ENCODE measurements around the gene FRMD3.
A peak's percentile ranks its signal among the peaks of the same experiment; 100 is the strongest.

Gene FRMD3

GRCh38 chr9:83512621-83513020 lies 25.6 kb downstream of the FRMD3 start:
- TF ChIP-seq EGR1 (IDR thresholded peaks at IDR 0.05) (no peak), RAD21 (IDR thresholded peaks at IDR 0.05; ENCODE audit: low read depth) (no peak), TEAD4 (IDR thresholded peaks at IDR 0.05) (no peak), CREB1 (IDR thresholded peaks at IDR 0.05; ENCODE audit: low read depth) (no peak), REST (IDR thresholded peaks at IDR 0.05; ENCODE audit: low read depth) (no peak), MAX (IDR thresholded peaks at IDR 0.05) (no peak), NFIC (IDR thresholded peaks at IDR 0.05) (no peak), TAF1 (IDR thresholded peaks at IDR 0.05; ENCODE audit: low read depth) (no peak), FOXM1 (IDR thresholded peaks at IDR 0.05; ENCODE audit: borderline replicate concordance, low read depth) (no peak), CEBPB (IDR thresholded peaks at IDR 0.05) (no peak), TCF12 (IDR thresholded peaks at IDR 0.05; ENCODE audit: low read depth) (no peak)

- TF ChIP-seq NFIC (IDR thresholded peaks at IDR 0.05) (no peak), USF1 (IDR thresholded peaks at IDR 0.05) (no peak), CEBPB (IDR thresholded peaks at IDR 0.05) (no peak), TAF1 (IDR thresholded peaks at IDR 0.05; ENCODE audit: low read depth) (no peak), FOXM1 (IDR thresholded peaks at IDR 0.05; ENCODE audit: borderline replicate concordance, low read depth) (no peak), TEAD4 (IDR thresholded peaks at IDR 0.05) (no peak), TCF12 (IDR thresholded peaks at IDR 0.05; ENCODE audit: low read depth) (no peak), YY1 (IDR thresholded peaks at IDR 0.05; ENCODE audit: low read depth) (no peak), CREB1 (IDR thresholded peaks at IDR 0.05; ENCODE audit: low read depth) (no peak)
Observed at GRCh38 chr9:83511051-83511450, 27.1 kb downstream of the FRMD3 start.

- TF ChIP-seq USF1 (IDR thresholded peaks at IDR 0.05), result no peak
- TF ChIP-seq CREB1 (IDR thresholded peaks at IDR 0.05; ENCODE audit: low read depth), result no peak
- no peak for TF ChIP-seq TAF1 (IDR thresholded peaks at IDR 0.05; ENCODE audit: low read depth)
- TF ChIP-seq EGR1 (IDR thresholded peaks at IDR 0.05), result no peak
- no peak for TF ChIP-seq REST (IDR thresholded peaks at IDR 0.05; ENCODE audit: low read depth)
- peak; percentile 44; the same call in 1 of the 2 replicates for TF ChIP-seq EP300 (IDR thresholded peaks at IDR 0.05; ENCODE audit: borderline replicate concordance)
- no peak for TF ChIP-seq RAD21 (IDR thresholded peaks at IDR 0.05; ENCODE audit: low read depth)
- no peak for TF ChIP-seq ZBTB7A (IDR thresholded peaks at IDR 0.05; ENCODE audit: low read depth)
- TF ChIP-seq TCF12 (IDR thresholded peaks at IDR 0.05; ENCODE audit: low read depth), result peak; percentile 58; the same call in 1 of the 2 replicates
- no peak; the same call in 1 of the 2 replicates for TF ChIP-seq FOXM1 (IDR thresholded peaks at IDR 0.05; ENCODE audit: borderline replicate concordance, low read depth)
- TF ChIP-seq CEBPB (IDR thresholded peaks at IDR 0.05), result no peak
- TF ChIP-seq NFIC (IDR thresholded peaks at IDR 0.05), result peak; percentile 59
- TF ChIP-seq TEAD4 (IDR thresholded peaks at IDR 0.05), result peak; percentile 81
- no peak for TF ChIP-seq YY1 (IDR thresholded peaks at IDR 0.05; ENCODE audit: low read depth)
- no peak for TF ChIP-seq MAX (IDR thresholded peaks at IDR 0.05)
Observed at GRCh38 chr9:83509402-83509801, 28.8 kb downstream of the FRMD3 start.

- TF ChIP-seq TEAD4 (IDR thresholded peaks at IDR 0.05) (no peak), ZBTB7A (IDR thresholded peaks at IDR 0.05; ENCODE audit: low read depth) (no peak), MAX (IDR thresholded peaks at IDR 0.05) (no peak), CREB1 (IDR thresholded peaks at IDR 0.05; ENCODE audit: low read depth) (no peak), FOXM1 (IDR thresholded peaks at IDR 0.05; ENCODE audit: borderline replicate concordance, low read depth) (no peak), EGR1 (IDR thresholded peaks at IDR 0.05) (no peak), TCF12 (IDR thresholded peaks at IDR 0.05; ENCODE audit: low read depth) (no peak), REST (IDR thresholded peaks at IDR 0.05; ENCODE audit: low read depth) (no peak), USF1 (IDR thresholded peaks at IDR 0.05) (no peak), YY1 (IDR thresholded peaks at IDR 0.05; ENCODE audit: low read depth) (no peak), EP300 (IDR thresholded peaks at IDR 0.05; ENCODE audit: borderline replicate concordance) (no peak), CEBPB (IDR thresholded peaks at IDR 0.05) (no peak), NFIC (IDR thresholded peaks at IDR 0.05) (no peak), RAD21 (IDR thresholded peaks at IDR 0.05; ENCODE audit: low read depth) (no peak), TAF1 (IDR thresholded peaks at IDR 0.05; ENCODE audit: low read depth) (no peak)
Observed at GRCh38 chr9:83508067-83508466, 30.1 kb downstream of the FRMD3 start.
